Spleen (tissue), 11 donors: ENCODE results near the gene PLCH2. TPM values are rescaled to one million over a fixed set of nuclear protein-coding genes. Genes with fewer than 3 reads are reported as not detected.

Source experiments
- DNase-seq: peaks from one replicate; pipeline ENCODE4 v3.0.0-alpha.2; 2020
- H3K27ac ChIP-seq, 8 donors: fragments of 200-600 bp; sonication (generic) in 7 of 8; 1 replicate in 4 of 8; 2 replicates in 4 of 8; pipeline versions ENCODE4 v1.5.0 to v1.8.0; 2016 to 2021; ENCODE audit warnings: inconsistent platforms in 4 of 8, mild to moderate bottlenecking in 4 of 8, moderate library complexity in 1 of 8
- H3K27me3 ChIP-seq, 7 donors: fragments of 200-600 bp; sonication (generic) in 6 of 7; replicated peaks in 1 of 7; 1 replicate in 4 of 7; 2 replicates in 3 of 7; pipeline versions ENCODE4 v1.5.0 to v1.8.0; 2016 to 2021; ENCODE audit warnings: inconsistent platforms in 3 of 7, mild to moderate bottlenecking in 1 of 7
- H3K36me3 ChIP-seq, 6 donors: fragments of 200-600 bp; sonication (generic) in 5 of 6; 1 replicate in 4 of 6; 2 replicates in 2 of 6; pipeline versions ENCODE4 v1.5.0 to v1.8.0; 2016 to 2021; ENCODE audit warnings: inconsistent platforms in 2 of 6
- H3K4me1 ChIP-seq, 6 donors: fragments of 200-600 bp; sonication (generic) in 5 of 6; 1 replicate in 3 of 6; 2 replicates in 3 of 6; pipeline versions ENCODE4 v1.5.0 to v1.8.0; 2016 to 2021; ENCODE audit warnings: inconsistent platforms in 3 of 6
- H3K4me3 ChIP-seq, 8 donors: fragments of 200-600 bp; sonication (generic) in 7 of 8; 1 replicate in 4 of 8; 2 replicates in 4 of 8; pipeline versions ENCODE4 v1.5.0 to v1.8.0; 2016 to 2021; ENCODE audit warnings: inconsistent platforms in 4 of 8, mild to moderate bottlenecking in 4 of 8, moderate library complexity in 2 of 8
- H3K9me3 ChIP-seq, 8 donors: fragments of 200-600 bp; sonication (generic) in 7 of 8; 1 replicate in 4 of 8; 2 replicates in 4 of 8; pipeline versions ENCODE4 v1.5.0 to v1.8.0; 2016 to 2021; ENCODE audit warnings: inconsistent platforms in 4 of 8
- CTCF ChIP-seq, 11 experiments: fragments of 200-600 bp in 7 of 11; fragments of 450-650 bp in 4 of 11; sonication (generic) in 4 of 11; IDR thresholded peaks in 8 of 11; conservative IDR thresholded peaks in 3 of 11; 1 replicate in 7 of 11; 2 replicates in 4 of 11; pipeline versions ENCODE4 v1.4.0 to v1.8.0; 2016 to 2021; ENCODE audit warnings: antibody characterized with exemption in 11 of 11, inconsistent platforms in 4 of 11, mild to moderate bottlenecking in 1 of 11
- POLR2A ChIP-seq, 3 donors: fragments of 450-650 bp; IDR thresholded peaks; one replicate each; pipeline ENCODE4 v1.5.1; 2017; ENCODE audit warnings: antibody characterized with exemption in 3 of 3, mild to moderate bottlenecking in 1 of 3
- POLR2AphosphoS5 ChIP-seq, 3 donors: sonication (generic); formaldehyde crosslinking; IDR thresholded peaks; one replicate each; pipeline ENCODE4 v1.5.1; 2017; ENCODE audit warnings: antibody characterized with exemption in 3 of 3
- WGBS, 5 donors: extraction: QIAGEN DNeasy Blood & Tissue Kit in 3 of 5; methylation state at CpG; one replicate each; pipeline versions ENCODE4 v1.1.5 to v1.1.7; 2013 to 2018; 5-methylcytosine and 5-hydroxymethylcytosine counted together
- intact Hi-C: fragments of 100-400 bp; cut with DNase I; formaldehyde crosslinking; loops from one replicate; pipeline ENCODE4 v1.15.0; 2023; ENCODE audit warnings: low total_unique reads
- polyA plus RNA-seq, 3 donors: library from polyadenylated mRNA; stranded (reverse); fragments of 200-250 nt; gene quantifications; one replicate each; pipeline ENCODE4 v1.2.1, GENCODE V29; 2013
- total RNA-seq, 7 donors: library from RNA; depleted of rRNA in 3 of 7; stranded (reverse); fragments of >200 nt in 3 of 7; fragmentation: NEBNext Ultra II Directional in 4 of 7; extraction: Animal tissue kit (Norgen Biotek cat#: 25700) in 4 of 7; gene quantifications; one replicate each; pipeline versions ENCODE4 v1.1.0 to v1.2.1, GENCODE V29; 2016 to 2021
- donor health status: healthy with polysubstance abuse.
- donor health status: DM: no; HTN: no; CAD: no; lungs with moderate emphysema.
- donor health status: DM: no; HTN: no; CAD: no.
- donor health status: Bipolar disorder and iron deficiency.
- donor health status: healthy.
- donor health status: DM: no; HTN: no; CAD: no.
- donor health status: DM: yes; HTN: yes; CAD: no.

PLCH2 gene
- total and polyA plus RNA-seq, 10 donors = 2.2 to 21.0 (median 8.9) TPM

- no peaks in the 10 kb centered on the region for H3K36me3 ChIP-seq
- no peak for DNase-seq
- intact Hi-C loops = no loop called here
- no peak for TF ChIP-seq POLR2AphosphoS5 (IDR thresholded peaks at IDR 0.05)
- TF ChIP-seq POLR2A (IDR thresholded peaks at IDR 0.05) = no peak
- no peak for TF ChIP-seq CTCF (IDR thresholded peaks at IDR 0.05 in 8 of 11, conservative IDR thresholded peaks at IDR 0.05 in 3 of 11)
- peak within 1 kb of the TSS in 6 of 8 donors; percentile 23 to 64 (median 56) for H3K27ac ChIP-seq
- H3K9me3 ChIP-seq = no peaks in the 10 kb centered on the region
- 1 to 3% (median 2%) methylated on average over 37 to 91 of the region's 91 CpGs for WGBS, 5 donors
- H3K27me3 ChIP-seq = peaks cover 0 to 78% (median 29%) of the 10 kb centered on the region in 7 donors
- H3K4me1 ChIP-seq = peaks cover 27 to 82% (median 65%) of the 10 kb centered on the region in 6 donors
- peak within 1 kb of the TSS in 7 of 8 donors; percentile 28 to 70 (median 40) for H3K4me3 ChIP-seq
These were observed 53.9 kb downstream of the PLCH2 start, which contains the start of gene HES5 for GRCh38 chr1:2529784-2530512. Gene HES5 (minus strand): TSS chr1:2530263. CDS start chr1:2530164, 99 bp downstream.

GRCh38 chr1:2530513-2531361, 54.6 kb downstream of the PLCH2 start:
- WGBS, 5 donors = 14 to 34% (median 16%) methylated on average over 11 to 30 of the region's 30 CpGs
- Histone ChIP-seq H3K4me3 (peak overlapping the region in 7 of 8 donors; percentile 28 to 70 (median 40)), H3K36me3 (no peaks in the 10 kb centered on the region), H3K27me3 (peaks cover 0 to 86% (median 29%) of the 10 kb centered on the region in 7 donors), H3K4me1 (peaks cover 20 to 82% (median 64%) of the 10 kb centered on the region in 6 donors), H3K27ac (peak overlapping the region in 3 of 8 donors; percentile 24 to 64 (median 44)), H3K9me3 (no peaks in the 10 kb centered on the region)
- intact Hi-C loops = no loop called here
- no peak for DNase-seq
- TF ChIP-seq POLR2AphosphoS5 (IDR thresholded peaks at IDR 0.05) (no peak), POLR2A (IDR thresholded peaks at IDR 0.05) (no peak), CTCF (IDR thresholded peaks at IDR 0.05 in 8 of 11, conservative IDR thresholded peaks at IDR 0.05 in 3 of 11) (no peak)

GRCh38 chr1:2532485-2533160, 56.5 kb downstream of the PLCH2 start:
- Histone ChIP-seq H3K27ac (no peak overlapping the region), H3K4me3 (no peak overlapping the region), H3K9me3 (no peaks in the 10 kb centered on the region), H3K36me3 (no peaks in the 10 kb centered on the region), H3K4me1 (peaks cover 13 to 81% (median 57%) of the 10 kb centered on the region in 6 donors), H3K27me3 (peaks cover 0 to 87% (median 29%) of the 10 kb centered on the region in 7 donors)
- intact Hi-C loops = no loop called here
- 70 to 88% (median 83%) methylated on average over 13 to 23 of the region's 23 CpGs for WGBS, 5 donors
- DNase-seq = no peak
- TF ChIP-seq CTCF (IDR thresholded peaks at IDR 0.05 in 8 of 11, conservative IDR thresholded peaks at IDR 0.05 in 3 of 11) = no peak
- no peak for TF ChIP-seq POLR2A (IDR thresholded peaks at IDR 0.05)
- no peak for TF ChIP-seq POLR2AphosphoS5 (IDR thresholded peaks at IDR 0.05)
